Keratinocyte (primary cell): ENCODE data around the gene EIF4E1B. TPM values are rescaled to one million over a fixed set of nuclear protein-coding genes. Genes with fewer than 3 reads are reported as not detected.

Experiments
- DNase-seq: peaks from one replicate; pipeline ENCODE4 v3.0.0-alpha.2; 2011; ENCODE audit warnings: low read depth, missing footprints, low spot score
- FAIRE-seq: peaks from 2 replicates; lab custom pipeline; 2011; peaks lifted over from hg19 to GRCh38; lab: Jason Lieb, UNC
- H2AFZ ChIP-seq: 2 replicates; pipeline ENCODE4 v1.6.0; 2012; ENCODE audit warnings: low read length, control low read depth, inconsistent platforms; ENCODE audit not compliant: control insufficient read depth
- H3K27ac ChIP-seq: 2 replicates; pipeline ENCODE4 v1.5.1; 2011; ENCODE audit warnings: low read length; ENCODE audit not compliant: control insufficient read depth, insufficient read depth
- H3K27me3 ChIP-seq: 3 replicates; pipeline ENCODE4 v1.6.0; 2011; ENCODE audit warnings: low read length; ENCODE audit not compliant: control insufficient read depth, insufficient read depth; ENCODE audit errors: extremely low read depth
- H3K36me3 ChIP-seq, 2 experiments: 2 replicates in 1 of 2; 3 replicates in 1 of 2; pipeline ENCODE4 v1.5.1; 2011; ENCODE audit warnings: low read length in 2 of 2, mild to moderate bottlenecking in 1 of 2; ENCODE audit not compliant: control insufficient read depth in 2 of 2, insufficient read depth in 2 of 2; ENCODE audit errors: extremely low read depth in 1 of 2
- H3K4me1 ChIP-seq: 3 replicates; pipeline ENCODE4 v1.5.1; 2011; ENCODE audit warnings: low read length; ENCODE audit not compliant: control insufficient read depth, insufficient read depth; ENCODE audit errors: extremely low read depth
- H3K4me2 ChIP-seq: 3 replicates; pipeline ENCODE4 v1.6.0; 2011; ENCODE audit warnings: low read depth, low read length; ENCODE audit not compliant: control insufficient read depth, insufficient read depth; ENCODE audit errors: extremely low read depth
- H3K4me3 ChIP-seq, 3 experiments: fragments of 200-600 bp in 1 of 3; sonication (generic) in 1 of 3; 2 replicates in 2 of 3; 3 replicates in 1 of 3; pipeline ENCODE4 v1.5.1; 2011 to 2016; ENCODE audit warnings: low read length in 3 of 3, mild to moderate bottlenecking in 3 of 3, control low read depth in 2 of 3, inconsistent platforms in 1 of 3, low read depth in 1 of 3, mixed read lengths in 1 of 3, mixed run types in 1 of 3, moderate library complexity in 1 of 3; ENCODE audit not compliant: control insufficient read depth in 2 of 3, insufficient read depth in 2 of 3; ENCODE audit errors: extremely low read depth in 1 of 3
- H3K79me2 ChIP-seq: 2 replicates; pipeline ENCODE4 v1.6.0; 2012; ENCODE audit warnings: low read length; ENCODE audit not compliant: control insufficient read depth, insufficient read depth
- H3K9ac ChIP-seq: 3 replicates; pipeline ENCODE4 v1.6.0; 2011; ENCODE audit warnings: low read length; ENCODE audit not compliant: control insufficient read depth, insufficient read depth; ENCODE audit errors: extremely low read depth
- H3K9me1 ChIP-seq: 3 replicates; pipeline ENCODE4 v1.6.0; 2011; ENCODE audit warnings: low read length; ENCODE audit not compliant: control insufficient read depth, insufficient read depth; ENCODE audit errors: extremely low read depth
- H3K9me3 ChIP-seq: 2 replicates; pipeline ENCODE4 v1.5.1; 2012; ENCODE audit warnings: low read depth, low read length; ENCODE audit not compliant: control insufficient read depth
- H4K20me1 ChIP-seq: 3 replicates; pipeline ENCODE4 v1.6.0; 2011; ENCODE audit warnings: low read length; ENCODE audit not compliant: control insufficient read depth, insufficient read depth; ENCODE audit errors: extremely low read depth
- EZH2 ChIP-seq: IDR thresholded peaks from one replicate; pipeline ENCODE4 v1.6.1; 2012; ENCODE audit warnings: inconsistent platforms, mild to moderate bottlenecking, low read length, moderate library complexity
- dilution Hi-C: fragments of 300-500 bp; cut with MboI; formaldehyde crosslinking; loops from one replicate; pipeline ENCODE4 v1.7.0; 2020; ENCODE audit warnings: low sequenced_read_pairs; ENCODE audit not compliant: extremely low pct_ligation_motif_present
- polyA plus RNA-seq, 5 experiments: library from polyadenylated mRNA; depleted of rRNA in 3 of 5; stranded (reverse) in 3 of 5; stranded (forward) in 1 of 5; unstranded in 1 of 5; fragments of >200 nt; gene quantifications; 1 replicate in 1 of 5; 2 replicates in 3 of 5; 3 replicates in 1 of 5; pipeline versions ENCODE4 v1.2.1 to v1.2.3, GENCODE V29; 2011 to 2012; ENCODE audit warnings: missing spikeins in 2 of 5, low read depth in 1 of 5, low replicate concordance in 1 of 5
- TF ChIP-seq, protein P1 (sequence below), 3 experiments: IDR thresholded peaks in 1 of 3; conservative IDR thresholded peaks in 1 of 3; optimal IDR thresholded peaks in 1 of 3; 2 replicates in 2 of 3; 3 replicates in 1 of 3; pipeline versions ENCODE3 to v1.5.1; 2011; ENCODE audit warnings: low read length in 3 of 3, mild to moderate bottlenecking in 3 of 3, moderate library complexity in 2 of 3, control low read depth in 1 of 3, inconsistent platforms in 1 of 3; ENCODE audit not compliant: insufficient read depth in 2 of 3; ENCODE audit errors: extremely low read depth in 1 of 3

Gene EIF4E1B
- polyA plus RNA-seq, 1 donor (not counting 4 experiments of a cell fraction or from before 2014, with no cell fraction given), result not detected

DNA sequence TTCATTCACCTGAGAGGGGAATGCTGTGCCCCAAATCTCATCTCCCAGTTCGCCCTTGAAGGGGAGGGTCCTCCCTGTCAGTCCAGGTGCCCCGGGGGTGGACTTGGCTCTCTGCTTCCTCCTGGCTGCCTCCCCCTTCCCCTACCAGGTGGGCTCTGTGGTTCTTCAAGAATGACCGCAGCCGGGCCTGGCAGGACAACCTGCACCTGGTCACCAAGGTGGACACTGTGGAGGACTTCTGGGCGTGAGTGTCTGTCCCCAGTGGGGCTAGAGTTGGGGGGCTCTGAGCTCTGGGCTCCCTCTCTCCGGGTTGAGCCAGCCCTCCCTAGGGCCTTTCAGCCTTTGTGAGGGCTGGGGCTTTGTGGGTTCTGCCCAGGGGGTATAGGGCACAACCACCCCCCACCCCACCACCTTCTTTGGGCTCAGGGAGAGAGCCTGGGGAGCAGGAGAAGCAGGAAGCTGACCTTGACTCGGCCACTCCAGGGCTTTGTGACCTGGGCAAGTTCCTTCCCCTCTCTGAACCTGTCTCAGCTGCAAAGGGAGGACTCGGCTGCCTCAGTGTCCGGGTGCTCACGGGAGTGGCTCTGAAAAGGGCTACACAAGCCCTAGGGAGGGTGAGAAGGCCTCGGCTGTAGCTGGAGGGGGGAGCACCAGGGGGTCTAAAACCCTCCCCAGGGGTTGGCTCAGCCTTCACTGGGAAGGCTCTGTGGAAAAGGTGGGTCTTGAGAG is 13.2 kb downstream of the EIF4E1B start:
- TF ChIP-seq EZH2, result no peak
- TF ChIP-seq, protein P1, sequence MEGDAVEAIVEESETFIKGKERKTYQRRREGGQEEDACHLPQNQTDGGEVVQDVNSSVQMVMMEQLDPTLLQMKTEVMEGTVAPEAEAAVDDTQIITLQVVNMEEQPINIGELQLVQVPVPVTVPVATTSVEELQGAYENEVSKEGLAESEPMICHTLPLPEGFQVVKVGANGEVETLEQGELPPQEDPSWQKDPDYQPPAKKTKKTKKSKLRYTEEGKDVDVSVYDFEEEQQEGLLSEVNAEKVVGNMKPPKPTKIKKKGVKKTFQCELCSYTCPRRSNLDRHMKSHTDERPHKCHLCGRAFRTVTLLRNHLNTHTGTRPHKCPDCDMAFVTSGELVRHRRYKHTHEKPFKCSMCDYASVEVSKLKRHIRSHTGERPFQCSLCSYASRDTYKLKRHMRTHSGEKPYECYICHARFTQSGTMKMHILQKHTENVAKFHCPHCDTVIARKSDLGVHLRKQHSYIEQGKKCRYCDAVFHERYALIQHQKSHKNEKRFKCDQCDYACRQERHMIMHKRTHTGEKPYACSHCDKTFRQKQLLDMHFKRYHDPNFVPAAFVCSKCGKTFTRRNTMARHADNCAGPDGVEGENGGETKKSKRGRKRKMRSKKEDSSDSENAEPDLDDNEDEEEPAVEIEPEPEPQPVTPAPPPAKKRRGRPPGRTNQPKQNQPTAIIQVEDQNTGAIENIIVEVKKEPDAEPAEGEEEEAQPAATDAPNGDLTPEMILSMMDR (optimal IDR thresholded peaks at IDR 0.05 in 1 of 3, IDR thresholded peaks at IDR 0.05 in 1 of 3, conservative IDR thresholded peaks at IDR 0.05 in 1 of 3; ENCODE audit: extremely low read depth in 1 of 3, insufficient read depth in 2 of 3, low read length in 3 of 3), result no peak
- no peak for FAIRE-seq

DNA sequence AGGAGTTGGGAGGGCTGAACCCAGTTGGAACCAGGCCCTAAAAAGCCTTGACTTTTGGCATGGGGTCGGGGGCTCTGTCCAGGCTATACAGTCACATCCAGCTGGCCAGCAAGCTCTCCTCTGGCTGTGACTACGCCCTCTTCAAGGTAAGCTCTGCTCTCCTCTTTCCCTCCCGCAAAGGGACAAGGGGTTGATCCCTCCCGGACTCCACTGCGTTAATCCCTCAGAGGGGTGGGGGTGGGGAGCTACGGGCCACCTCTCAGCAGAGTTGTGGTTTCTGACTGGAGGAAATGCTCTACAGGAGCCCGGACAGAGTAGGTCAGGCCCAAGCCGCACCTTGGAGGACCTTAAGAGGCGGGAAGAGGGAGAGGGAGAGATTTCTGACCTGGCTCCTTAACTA is 13.8 kb downstream of the EIF4E1B start:
- no peak overlapping the region for H3K9ac ChIP-seq
- dilution Hi-C loops, result no loop called here
- no peak overlapping the region for H3K27ac ChIP-seq
- no peaks in the 10 kb centered on the region for H3K36me3 ChIP-seq
- H4K20me1 ChIP-seq, result no peaks in the 10 kb centered on the region
- H3K79me2 ChIP-seq, result peaks cover 14% of the 10 kb centered on the region
- FAIRE-seq (no peak), DNase-seq (no peak)
- H2AFZ ChIP-seq, result no peak overlapping the region
- H3K4me3 ChIP-seq, result no peak overlapping the region
- no peaks in the 10 kb centered on the region for H3K9me1 ChIP-seq
- TF ChIP-seq, protein P1 (optimal IDR thresholded peaks at IDR 0.05 in 1 of 3, IDR thresholded peaks at IDR 0.05 in 1 of 3, conservative IDR thresholded peaks at IDR 0.05 in 1 of 3; ENCODE audit: extremely low read depth in 1 of 3, insufficient read depth in 2 of 3, low read length in 3 of 3), result no peak
- no peak for TF ChIP-seq EZH2
- peaks cover 15% of the 10 kb centered on the region for H3K4me1 ChIP-seq
- H3K9me3 ChIP-seq, result no peaks in the 10 kb centered on the region
- no peak overlapping the region for H3K4me2 ChIP-seq
- H3K27me3 ChIP-seq, result no peaks in the 10 kb centered on the region

More for the DNA sequence above, 13.2 kb downstream of the EIF4E1B start:
- Histone ChIP-seq H3K79me2 (peaks cover 8% of the 10 kb centered on the region), H3K4me1 (peaks cover 13% of the 10 kb centered on the region), H3K27ac (no peak overlapping the region), H3K4me3 (no peak overlapping the region), H3K36me3 (no peaks in the 10 kb centered on the region), H2AFZ (no peak overlapping the region), H3K9me1 (no peaks in the 10 kb centered on the region), H3K9ac (no peak overlapping the region), H4K20me1 (no peaks in the 10 kb centered on the region), H3K4me2 (no peak overlapping the region), H3K27me3 (no peaks in the 10 kb centered on the region), H3K9me3 (no peaks in the 10 kb centered on the region)
- dilution Hi-C loops, result no loop called here
- DNase-seq, result no peak
